SK-N-SH (cell line): ENCODE measurements around the gene GTF2A1L. TPM values are rescaled to one million over a fixed set of nuclear protein-coding genes. Genes with fewer than 3 reads are reported as not detected.

Source experiments
- CTCF ChIA-PET: fragments of 300-600, 350-600 bp; formaldehyde crosslinking; extraction: SDS; loops from one replicate; lab custom pipeline; 2021; lab: Yijun Ruan, JAX
- POLR2A ChIA-PET: fragments of 350-600 bp; sonication (Branson Sonifier 250); formaldehyde crosslinking; extraction: SDS; loops from one replicate; lab custom pipeline; 2020; ENCODE audit warnings: antibody characterized with exemption, inconsistent platforms; lab: Yijun Ruan, JAX
- DNase-seq: peaks from one replicate; pipeline ENCODE4 v3.0.0; 2012
- H2AFZ ChIP-seq: fragments of 200-600 bp; sonication (generic); 2 replicates; pipeline ENCODE4 v1.8.1; 2016; ENCODE audit warnings: antibody characterized with exemption, mild to moderate bottlenecking, low read depth
- H3F3A ChIP-seq: fragments of 200-600 bp; sonication (generic); replicated peaks from 2 replicates; pipeline ENCODE3; 2016; ENCODE audit warnings: antibody characterized with exemption, mild to moderate bottlenecking; ENCODE audit not compliant: insufficient read depth
- H3K27ac ChIP-seq, 2 experiments: fragments of 200-500 bp in 1 of 2; fragments of 200-600 bp in 1 of 2; sonication (Bioruptor generic) in 1 of 2; sonication (generic), shearing (Covaris generic) in 1 of 2; 2 replicates each; pipeline versions ENCODE4 v1.5.1 to v1.6.1; 2014 to 2016; ENCODE audit warnings: low read depth in 2 of 2, inconsistent platforms in 1 of 2, low read length in 1 of 2, mild to moderate bottlenecking in 1 of 2, mixed read lengths in 1 of 2
- H3K27me3 ChIP-seq: fragments of 200-600 bp; sonication (generic), shearing (Covaris generic); 2 replicates; pipeline ENCODE4 v1.6.1; 2016; ENCODE audit warnings: mixed run types; ENCODE audit not compliant: insufficient read depth
- H3K36me3 ChIP-seq, 2 experiments: fragments of 200-500 bp in 1 of 2; fragments of 200-600 bp in 1 of 2; sonication (Bioruptor generic) in 1 of 2; sonication (generic) in 1 of 2; replicated peaks in 1 of 2; 2 replicates each; pipeline versions ENCODE3 to v1.5.1; 2014 to 2016; ENCODE audit warnings: low read length in 1 of 2, mild to moderate bottlenecking in 1 of 2; ENCODE audit not compliant: insufficient read depth in 2 of 2, control insufficient read depth in 1 of 2
- H3K4me1 ChIP-seq, 2 experiments: fragments of 200-500 bp in 1 of 2; fragments of 200-600 bp in 1 of 2; sonication (Bioruptor generic) in 1 of 2; sonication (generic), shearing (Covaris generic) in 1 of 2; 2 replicates each; pipeline versions ENCODE4 v1.5.1 to v1.6.1; 2014 to 2016; ENCODE audit warnings: low read depth in 1 of 2, low read length in 1 of 2, mixed run types in 1 of 2; ENCODE audit not compliant: insufficient read depth in 2 of 2, control insufficient read depth in 1 of 2
- H3K4me2 ChIP-seq: fragments of 200-600 bp; sonication (generic), shearing (Covaris generic); 2 replicates; pipeline ENCODE4 v1.6.1; 2017; ENCODE audit warnings: mixed run types
- H3K4me3 ChIP-seq, 2 experiments: fragments of 200-500 bp in 1 of 2; fragments of 200-600 bp in 1 of 2; sonication (Bioruptor generic) in 1 of 2; sonication (generic), shearing (Covaris generic) in 1 of 2; 2 replicates each; pipeline versions ENCODE4 v1.5.1 to v1.8.1; 2014 to 2016; ENCODE audit warnings: low read depth in 2 of 2, inconsistent platforms in 1 of 2, low read length in 1 of 2, mild to moderate bottlenecking in 1 of 2, mixed read lengths in 1 of 2, moderate library complexity in 1 of 2
- H3K79me2 ChIP-seq: fragments of 200-600 bp; sonication (generic); 2 replicates; pipeline ENCODE4 v1.8.1; 2017; ENCODE audit warnings: mild to moderate bottlenecking; ENCODE audit not compliant: insufficient read depth
- H3K9ac ChIP-seq: fragments of 200-600 bp; sonication (generic); 2 replicates; pipeline ENCODE4 v1.6.1; 2017; ENCODE audit warnings: mixed run types
- H3K9me2 ChIP-seq: fragments of 200-600 bp; sonication (generic); 2 replicates; pipeline ENCODE4 v1.6.1; 2017; ENCODE audit warnings: mixed run types
- H3K9me3 ChIP-seq: fragments of 200-600 bp; sonication (generic); 2 replicates; pipeline ENCODE4 v1.6.1; 2017; ENCODE audit warnings: mixed run types, mild to moderate bottlenecking, moderate library complexity
- H4K20me1 ChIP-seq: fragments of 200-600 bp; sonication (generic); 2 replicates; pipeline ENCODE4 v1.6.1; 2017; ENCODE audit warnings: mild to moderate bottlenecking, mixed run types; ENCODE audit not compliant: insufficient read depth
- CHD2 ChIP-seq: fragments of 150-350 bp; IDR thresholded peaks from 2 replicates; pipeline ENCODE4 v1.6.1; 2018; ENCODE audit warnings: low read length; ENCODE audit not compliant: partially characterized antibody
- ELF1 ChIP-seq: IDR thresholded peaks from 2 replicates; pipeline ENCODE4 v1.4.0; 2012
- EP300 ChIP-seq, 2 experiments: IDR thresholded peaks; 2 replicates each; pipeline versions ENCODE4 v1.4.0 to v1.6.1; 2012; ENCODE audit warnings: borderline replicate concordance in 1 of 2, low read depth in 1 of 2, low read length in 1 of 2
- EZH2phosphoT487 ChIP-seq: fragments of 200-600 bp; sonication (generic); IDR thresholded peaks from 2 replicates; pipeline ENCODE4 v1.6.1; 2017; ENCODE audit warnings: low read depth, mixed run types, mild to moderate bottlenecking, antibody characterized with exemption, moderate library complexity, borderline replicate concordance
- FOXJ3 ChIP-seq: sonication (generic); formaldehyde crosslinking; IDR thresholded peaks from 2 replicates; pipeline ENCODE4 v1.5.1; 2020; ENCODE audit warnings: mild to moderate bottlenecking, missing genetic modification reagents
- FOXM1 ChIP-seq: IDR thresholded peaks from 2 replicates; pipeline ENCODE4 v1.4.0; 2012; ENCODE audit warnings: low read depth, mild to moderate bottlenecking
- GABPA ChIP-seq: IDR thresholded peaks from 2 replicates; pipeline ENCODE4 v1.4.0; 2012; ENCODE audit warnings: low read depth, mild to moderate bottlenecking
- GATA2 ChIP-seq: sonication (generic); formaldehyde crosslinking; IDR thresholded peaks from 2 replicates; pipeline ENCODE4 v1.5.0; 2020; ENCODE audit warnings: mild to moderate bottlenecking, missing genetic modification reagents
- POLR2AphosphoS5 ChIP-seq: IDR thresholded peaks from 2 replicates; pipeline ENCODE4 v1.6.1; 2012; ENCODE audit warnings: low read depth, low read length
- RAD21 ChIP-seq: IDR thresholded peaks from 2 replicates; pipeline ENCODE4 v1.6.1; 2012; ENCODE audit warnings: mild to moderate bottlenecking, low read length
- RCOR1 ChIP-seq: fragments of 150-350 bp; IDR thresholded peaks from 2 replicates; pipeline ENCODE4 v1.6.1; 2017; ENCODE audit warnings: antibody characterized with exemption, low read length
- SIN3A ChIP-seq: IDR thresholded peaks from 2 replicates; pipeline ENCODE4 v1.6.1; 2012; ENCODE audit warnings: low read depth, mild to moderate bottlenecking, low read length, moderate library complexity, borderline replicate concordance
- SMC3 ChIP-seq: IDR thresholded peaks from 2 replicates; pipeline ENCODE4 v1.6.1; 2012; ENCODE audit warnings: low read depth, low read length, improper control_type of control experiment
- TAF1 ChIP-seq: IDR thresholded peaks from 2 replicates; pipeline ENCODE4 v1.6.1; 2012; ENCODE audit warnings: low read depth, mild to moderate bottlenecking, low read length, moderate library complexity, borderline replicate concordance
- WGBS: methylation state at CpG from one replicate; pipeline ENCODE4 v1.1.6; 2017; ENCODE audit warnings: low lambda C conversion rate; 5-methylcytosine and 5-hydroxymethylcytosine counted together
- polyA plus RNA-seq, 3 experiments: library from polyadenylated mRNA; depleted of rRNA; stranded (reverse); fragments of >200 nt; gene quantifications; 2 replicates each; pipeline ENCODE4 v1.2.3, GENCODE V29; 2012
- TF ChIP-seq, protein P1 (sequence below): IDR thresholded peaks from 2 replicates; pipeline ENCODE4 v1.4.0; 2012; ENCODE audit warnings: low read depth, borderline replicate concordance
- TF ChIP-seq, protein P2 (sequence below): fragments of 200-600 bp; sonication (generic); IDR thresholded peaks from 2 replicates; pipeline ENCODE4 v1.6.1; 2017; ENCODE audit warnings: antibody characterized with exemption, mild to moderate bottlenecking, moderate library complexity
- TF ChIP-seq, protein P3 (sequence below): fragments of 150-350 bp; IDR thresholded peaks from 2 replicates; pipeline ENCODE4 v1.6.1; 2017; ENCODE audit warnings: antibody characterized with exemption, low read length, low read depth, borderline replicate concordance
- TF ChIP-seq, protein P4 (sequence below): IDR thresholded peaks from 2 replicates; pipeline ENCODE4 v1.6.1; 2012; ENCODE audit warnings: mild to moderate bottlenecking, low read depth, low read length, moderate library complexity

GTF2A1L gene
- polyA plus RNA-seq, 1 of the 3 experiments (the other 2 are of a cell fraction) = 0.36 TPM

DNA sequence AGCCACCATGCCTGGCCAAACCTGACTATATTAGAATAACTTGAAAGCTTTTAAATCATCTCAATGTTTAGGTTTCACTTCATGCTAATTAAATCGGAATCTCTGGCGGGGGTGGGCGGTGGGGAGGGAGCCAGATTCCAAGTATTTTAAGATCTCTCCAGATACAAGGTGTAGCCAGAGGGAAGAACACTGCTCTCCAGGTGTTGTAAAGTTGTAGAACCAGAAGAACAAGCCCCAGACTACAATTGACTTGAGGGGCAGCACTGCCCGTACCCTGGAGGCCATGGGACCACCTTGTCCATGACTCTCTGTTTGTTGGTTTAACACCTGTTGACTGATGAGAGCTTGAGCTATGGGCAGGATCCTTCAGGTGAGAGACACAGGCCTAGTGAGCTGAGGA is 33.1 kb upstream of the GTF2A1L start (continued):
- TF ChIP-seq, protein P1, sequence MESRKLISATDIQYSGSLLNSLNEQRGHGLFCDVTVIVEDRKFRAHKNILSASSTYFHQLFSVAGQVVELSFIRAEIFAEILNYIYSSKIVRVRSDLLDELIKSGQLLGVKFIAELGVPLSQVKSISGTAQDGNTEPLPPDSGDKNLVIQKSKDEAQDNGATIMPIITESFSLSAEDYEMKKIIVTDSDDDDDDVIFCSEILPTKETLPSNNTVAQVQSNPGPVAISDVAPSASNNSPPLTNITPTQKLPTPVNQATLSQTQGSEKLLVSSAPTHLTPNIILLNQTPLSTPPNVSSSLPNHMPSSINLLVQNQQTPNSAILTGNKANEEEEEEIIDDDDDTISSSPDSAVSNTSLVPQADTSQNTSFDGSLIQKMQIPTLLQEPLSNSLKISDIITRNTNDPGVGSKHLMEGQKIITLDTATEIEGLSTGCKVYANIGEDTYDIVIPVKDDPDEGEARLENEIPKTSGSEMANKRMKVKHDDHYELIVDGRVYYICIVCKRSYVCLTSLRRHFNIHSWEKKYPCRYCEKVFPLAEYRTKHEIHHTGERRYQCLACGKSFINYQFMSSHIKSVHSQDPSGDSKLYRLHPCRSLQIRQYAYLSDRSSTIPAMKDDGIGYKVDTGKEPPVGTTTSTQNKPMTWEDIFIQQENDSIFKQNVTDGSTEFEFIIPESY = no peak
- TF ChIP-seq, protein P2, sequence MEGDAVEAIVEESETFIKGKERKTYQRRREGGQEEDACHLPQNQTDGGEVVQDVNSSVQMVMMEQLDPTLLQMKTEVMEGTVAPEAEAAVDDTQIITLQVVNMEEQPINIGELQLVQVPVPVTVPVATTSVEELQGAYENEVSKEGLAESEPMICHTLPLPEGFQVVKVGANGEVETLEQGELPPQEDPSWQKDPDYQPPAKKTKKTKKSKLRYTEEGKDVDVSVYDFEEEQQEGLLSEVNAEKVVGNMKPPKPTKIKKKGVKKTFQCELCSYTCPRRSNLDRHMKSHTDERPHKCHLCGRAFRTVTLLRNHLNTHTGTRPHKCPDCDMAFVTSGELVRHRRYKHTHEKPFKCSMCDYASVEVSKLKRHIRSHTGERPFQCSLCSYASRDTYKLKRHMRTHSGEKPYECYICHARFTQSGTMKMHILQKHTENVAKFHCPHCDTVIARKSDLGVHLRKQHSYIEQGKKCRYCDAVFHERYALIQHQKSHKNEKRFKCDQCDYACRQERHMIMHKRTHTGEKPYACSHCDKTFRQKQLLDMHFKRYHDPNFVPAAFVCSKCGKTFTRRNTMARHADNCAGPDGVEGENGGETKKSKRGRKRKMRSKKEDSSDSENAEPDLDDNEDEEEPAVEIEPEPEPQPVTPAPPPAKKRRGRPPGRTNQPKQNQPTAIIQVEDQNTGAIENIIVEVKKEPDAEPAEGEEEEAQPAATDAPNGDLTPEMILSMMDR = no peak
- TF ChIP-seq POLR2AphosphoS5 (no peak), TAF1 (no peak), RAD21 (no peak), SMC3 (no peak), SIN3A (no peak)

DNA sequence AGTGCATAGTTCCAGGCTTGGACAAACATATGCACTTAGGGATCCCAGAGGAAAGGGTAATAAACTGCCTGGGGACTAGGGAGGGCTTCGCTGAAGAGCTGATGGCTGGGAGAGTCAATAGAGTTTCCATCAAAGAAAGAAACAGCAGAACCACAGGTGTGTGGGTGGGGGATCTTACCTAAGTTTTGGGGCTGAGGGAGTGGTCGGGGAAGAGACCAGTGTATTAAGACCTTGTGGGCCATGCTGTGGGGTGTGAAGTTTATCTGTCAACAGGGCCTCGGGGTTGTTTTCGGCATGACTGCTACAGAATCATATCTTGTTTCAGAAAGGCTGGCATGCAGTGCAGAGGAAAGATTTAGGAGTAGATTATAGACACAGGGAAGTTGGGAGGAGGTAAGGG is 31.2 kb upstream of the GTF2A1L start:
- ChIA-PET POLR2A (no interaction called here), CTCF (no interaction called here)
- Histone ChIP-seq H3F3A (no peaks in the 10 kb centered on the region), H3K36me3 (no peaks in the 10 kb centered on the region), H3K9me2 (no peaks in the 10 kb centered on the region), H3K4me3 (no peak overlapping the region), H3K79me2 (no peaks in the 10 kb centered on the region), H3K4me2 (no peak overlapping the region), H3K9me3 (no peaks in the 10 kb centered on the region), H3K27me3 (no peaks in the 10 kb centered on the region), H4K20me1 (no peaks in the 10 kb centered on the region), H2AFZ (no peak overlapping the region), H3K27ac (no peak overlapping the region), H3K4me1 (no peaks in the 10 kb centered on the region), H3K9ac (no peak overlapping the region)
- no peak for DNase-seq
- WGBS = 52% methylated on average over 4 of the region's 4 CpGs
- no peak for TF ChIP-seq FOXM1
- no peak for TF ChIP-seq EP300 (IDR thresholded peaks at IDR 0.05; ENCODE audit: borderline replicate concordance in 1 of 2, low read depth in 1 of 2, low read length in 1 of 2)
- no peak for TF ChIP-seq CHD2
- TF ChIP-seq GABPA = no peak
- TF ChIP-seq RCOR1 = no peak
- TF ChIP-seq, protein P3, sequence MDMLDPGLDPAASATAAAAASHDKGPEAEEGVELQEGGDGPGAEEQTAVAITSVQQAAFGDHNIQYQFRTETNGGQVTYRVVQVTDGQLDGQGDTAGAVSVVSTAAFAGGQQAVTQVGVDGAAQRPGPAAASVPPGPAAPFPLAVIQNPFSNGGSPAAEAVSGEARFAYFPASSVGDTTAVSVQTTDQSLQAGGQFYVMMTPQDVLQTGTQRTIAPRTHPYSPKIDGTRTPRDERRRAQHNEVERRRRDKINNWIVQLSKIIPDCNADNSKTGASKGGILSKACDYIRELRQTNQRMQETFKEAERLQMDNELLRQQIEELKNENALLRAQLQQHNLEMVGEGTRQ = no peak
- TF ChIP-seq, protein P4, sequence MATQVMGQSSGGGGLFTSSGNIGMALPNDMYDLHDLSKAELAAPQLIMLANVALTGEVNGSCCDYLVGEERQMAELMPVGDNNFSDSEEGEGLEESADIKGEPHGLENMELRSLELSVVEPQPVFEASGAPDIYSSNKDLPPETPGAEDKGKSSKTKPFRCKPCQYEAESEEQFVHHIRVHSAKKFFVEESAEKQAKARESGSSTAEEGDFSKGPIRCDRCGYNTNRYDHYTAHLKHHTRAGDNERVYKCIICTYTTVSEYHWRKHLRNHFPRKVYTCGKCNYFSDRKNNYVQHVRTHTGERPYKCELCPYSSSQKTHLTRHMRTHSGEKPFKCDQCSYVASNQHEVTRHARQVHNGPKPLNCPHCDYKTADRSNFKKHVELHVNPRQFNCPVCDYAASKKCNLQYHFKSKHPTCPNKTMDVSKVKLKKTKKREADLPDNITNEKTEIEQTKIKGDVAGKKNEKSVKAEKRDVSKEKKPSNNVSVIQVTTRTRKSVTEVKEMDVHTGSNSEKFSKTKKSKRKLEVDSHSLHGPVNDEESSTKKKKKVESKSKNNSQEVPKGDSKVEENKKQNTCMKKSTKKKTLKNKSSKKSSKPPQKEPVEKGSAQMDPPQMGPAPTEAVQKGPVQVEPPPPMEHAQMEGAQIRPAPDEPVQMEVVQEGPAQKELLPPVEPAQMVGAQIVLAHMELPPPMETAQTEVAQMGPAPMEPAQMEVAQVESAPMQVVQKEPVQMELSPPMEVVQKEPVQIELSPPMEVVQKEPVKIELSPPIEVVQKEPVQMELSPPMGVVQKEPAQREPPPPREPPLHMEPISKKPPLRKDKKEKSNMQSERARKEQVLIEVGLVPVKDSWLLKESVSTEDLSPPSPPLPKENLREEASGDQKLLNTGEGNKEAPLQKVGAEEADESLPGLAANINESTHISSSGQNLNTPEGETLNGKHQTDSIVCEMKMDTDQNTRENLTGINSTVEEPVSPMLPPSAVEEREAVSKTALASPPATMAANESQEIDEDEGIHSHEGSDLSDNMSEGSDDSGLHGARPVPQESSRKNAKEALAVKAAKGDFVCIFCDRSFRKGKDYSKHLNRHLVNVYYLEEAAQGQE = no peak
- no peak for TF ChIP-seq SIN3A
- TF ChIP-seq FOXJ3 (CRISPR knock-in tag) = no peak
- TF ChIP-seq, protein P1 = no peak
- no peak for TF ChIP-seq SMC3
- TF ChIP-seq, protein P2 = no peak
- TF ChIP-seq GATA2 (CRISPR knock-in tag) = no peak
- no peak for TF ChIP-seq POLR2AphosphoS5
- TF ChIP-seq ELF1 = no peak
- TF ChIP-seq EZH2phosphoT487 = no peak
